Measurements from ENCODE around the gene DUSP6.

GRCh38 chr12:89390802-89391673 is 38.7 kb upstream of the DUSP6 start:
- TF ChIP-seq CTCF (IDR thresholded peaks at IDR 0.05) (no peak), POLR2A (IDR thresholded peaks at IDR 0.05) (no peak)
